Fibroblast of mammary gland (primary cell): ENCODE data around the gene TEN1.

Experiments
- DNase-seq: peaks from one replicate; pipeline ENCODE4 v3.0.0-alpha.2; 2010; ENCODE audit warnings: low read depth
- H3K4me3 ChIP-seq: 2 replicates; pipeline ENCODE4 v1.5.1; 2011; ENCODE audit warnings: low read depth, mild to moderate bottlenecking, low read length, moderate library complexity; ENCODE audit not compliant: control insufficient read depth
- TF ChIP-seq, protein P1 (sequence below): conservative IDR thresholded peaks from 2 replicates; pipeline ENCODE4 v1.5.1; 2011; ENCODE audit warnings: low read depth, low read length, inconsistent platforms; ENCODE audit not compliant: control insufficient read depth, insufficient read depth

Gene TEN1

GRCh38 chr17:76018801-76019200 is 39.8 kb downstream of the TEN1 start:
- H3K4me3 ChIP-seq, result no peak overlapping the region
- TF ChIP-seq, protein P1, sequence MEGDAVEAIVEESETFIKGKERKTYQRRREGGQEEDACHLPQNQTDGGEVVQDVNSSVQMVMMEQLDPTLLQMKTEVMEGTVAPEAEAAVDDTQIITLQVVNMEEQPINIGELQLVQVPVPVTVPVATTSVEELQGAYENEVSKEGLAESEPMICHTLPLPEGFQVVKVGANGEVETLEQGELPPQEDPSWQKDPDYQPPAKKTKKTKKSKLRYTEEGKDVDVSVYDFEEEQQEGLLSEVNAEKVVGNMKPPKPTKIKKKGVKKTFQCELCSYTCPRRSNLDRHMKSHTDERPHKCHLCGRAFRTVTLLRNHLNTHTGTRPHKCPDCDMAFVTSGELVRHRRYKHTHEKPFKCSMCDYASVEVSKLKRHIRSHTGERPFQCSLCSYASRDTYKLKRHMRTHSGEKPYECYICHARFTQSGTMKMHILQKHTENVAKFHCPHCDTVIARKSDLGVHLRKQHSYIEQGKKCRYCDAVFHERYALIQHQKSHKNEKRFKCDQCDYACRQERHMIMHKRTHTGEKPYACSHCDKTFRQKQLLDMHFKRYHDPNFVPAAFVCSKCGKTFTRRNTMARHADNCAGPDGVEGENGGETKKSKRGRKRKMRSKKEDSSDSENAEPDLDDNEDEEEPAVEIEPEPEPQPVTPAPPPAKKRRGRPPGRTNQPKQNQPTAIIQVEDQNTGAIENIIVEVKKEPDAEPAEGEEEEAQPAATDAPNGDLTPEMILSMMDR, result no peak
- no peak for DNase-seq

DNA sequence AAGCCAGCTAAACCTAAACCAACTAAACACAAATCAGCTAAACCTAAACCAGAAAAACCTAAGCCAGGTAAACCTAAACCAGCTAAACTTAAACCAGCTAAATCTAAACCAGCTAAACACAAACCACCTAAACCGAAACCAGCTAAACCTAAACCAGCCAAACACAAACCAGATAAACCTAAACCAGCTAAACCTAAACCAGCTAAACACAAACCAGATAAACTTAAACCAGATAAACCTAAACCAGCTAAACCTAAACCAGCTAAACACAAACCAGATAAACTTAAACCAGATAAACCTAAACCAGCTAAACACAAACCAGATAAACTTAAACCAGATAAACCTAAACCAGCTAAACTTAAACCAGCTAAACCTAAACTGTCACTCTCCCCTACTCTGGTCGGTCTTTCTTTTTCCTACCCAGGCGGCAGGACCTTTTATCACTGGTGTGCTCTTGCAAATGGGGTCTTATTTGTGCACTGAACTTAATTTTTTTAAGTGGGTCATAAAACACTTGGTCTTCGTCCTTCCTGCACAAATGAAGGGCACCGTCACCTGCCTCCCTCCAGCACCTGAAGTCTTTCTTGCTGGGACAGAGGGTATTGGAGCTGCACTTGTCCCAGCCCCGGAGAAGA is 40.9 kb downstream of the TEN1 start:
- no peak overlapping the region for H3K4me3 ChIP-seq
- TF ChIP-seq, protein P1, result no peak
- no peak for DNase-seq

DNA sequence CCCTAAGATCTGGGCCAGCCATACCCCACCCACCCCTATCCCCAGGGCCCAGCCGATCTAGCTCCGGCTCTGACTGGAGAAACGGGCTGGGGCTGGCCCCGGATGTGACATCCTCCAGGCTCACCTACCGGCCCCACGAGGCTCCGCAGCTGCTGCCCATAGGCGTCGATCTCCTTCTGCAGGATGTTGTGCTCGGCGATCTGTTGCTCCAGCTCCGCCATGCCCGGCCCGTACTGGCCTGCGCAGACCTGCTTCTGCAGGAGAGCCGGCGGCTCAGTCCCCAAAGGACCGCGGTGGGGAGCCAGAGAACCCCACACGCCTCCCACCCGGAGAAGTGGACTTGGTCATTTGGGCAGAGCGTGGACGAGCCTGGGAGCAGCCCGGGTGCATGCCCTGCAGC is 43.2 kb downstream of the TEN1 start:
- TF ChIP-seq, protein P1, result no peak
- DNase-seq, result no peak
- H3K4me3 ChIP-seq, result no peak overlapping the region

GRCh38 chr17:76022973-76023899 is 44.2 kb downstream of the TEN1 start:
- TF ChIP-seq, protein P1, result no peak
- no peak for DNase-seq
- H3K4me3 ChIP-seq, result no peak overlapping the region

- no peak for DNase-seq
- TF ChIP-seq, protein P1, result no peak
- H3K4me3 ChIP-seq, result no peak overlapping the region
Measured at GRCh38 chr17:76023900-76024237, 44.8 kb downstream of the TEN1 start.

DNA sequence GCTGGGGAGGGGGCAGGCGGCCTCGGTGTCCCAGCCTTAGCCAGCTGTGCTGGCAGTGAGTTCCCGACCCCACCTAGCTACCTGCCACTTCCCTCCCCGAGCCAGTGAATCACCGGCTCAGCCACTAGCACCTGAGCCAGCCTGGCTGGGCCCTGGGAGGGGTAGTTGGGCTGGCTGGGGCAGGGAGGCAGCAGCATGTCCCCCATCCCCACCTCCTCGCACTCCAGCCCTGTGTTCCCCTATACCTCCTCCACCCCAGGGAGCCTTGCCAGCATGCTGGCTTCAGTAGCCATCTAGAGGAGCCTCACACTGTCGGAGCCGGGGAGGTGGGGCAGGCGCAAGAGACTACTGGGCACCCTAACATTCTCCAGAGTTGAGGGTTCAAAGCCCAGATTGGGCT is 45.3 kb downstream of the TEN1 start:
- H3K4me3 ChIP-seq, result no peak overlapping the region
- TF ChIP-seq, protein P1, result no peak
- no peak for DNase-seq
